ENCODE data around the gene METTL21A. TPM values are rescaled to one million over a fixed set of nuclear protein-coding genes. Genes with fewer than 3 reads are reported as not detected.
A peak's percentile ranks its signal among the peaks of the same experiment; 100 is the strongest.

Gene METTL21A
- total and polyA plus RNA-seq, 2 of the 4 experiments (the other 2 are of a cell fraction), result 5.9 to 11.6 TPM

GRCh38 chr2:207587305-207587704, 37.9 kb downstream of the METTL21A start:
- no peak overlapping the region for H4K91ac ChIP-seq (ENCODE audit: insufficient read depth, low read depth, low read length)
- H4K8ac ChIP-seq (ENCODE audit: low read depth in 2 of 2, low read length in 2 of 2), result no peak overlapping the region
- peaks cover 2 to 14% of the 10 kb centered on the region in 2 experiments for H3K79me1 ChIP-seq (ENCODE audit: low read depth in 1 of 2, low read length in 2 of 2)
- no peak overlapping the region for H2AFZ ChIP-seq (replicated peaks; ENCODE audit: low read length, poor library complexity)
- H3K27me3 ChIP-seq (ENCODE audit: control insufficient read depth, insufficient read depth, low read length), result no peaks in the 10 kb centered on the region
- no peak overlapping the region for H3K4ac ChIP-seq (ENCODE audit: low read depth, low read length)
- H3K4me2 ChIP-seq (ENCODE audit: low read depth, low read length), result no peak overlapping the region
- H2BK120ac ChIP-seq (ENCODE audit: low read depth, low read length), result no peak overlapping the region
- DNase-seq, result no peak
- no peak overlapping the region for H2BK15ac ChIP-seq (ENCODE audit: low read depth, low read length)
- dilution Hi-C loops (cut with HindIII; ENCODE audit: low sequenced_read_pairs, unreplicated experiment), result no loop called here
- no peak overlapping the region for H2AK5ac ChIP-seq (ENCODE audit: low read depth, low read length)
- H3K4me3 ChIP-seq (ENCODE audit: insufficient read depth, low read depth, low read length), result no peak overlapping the region
- H3K18ac ChIP-seq (ENCODE audit: low read depth, low read length), result no peak overlapping the region
- H2BK20ac ChIP-seq (ENCODE audit: low read depth, low read length), result no peak overlapping the region
- ChIA-PET POLR2A (ENCODE audit: unreplicated experiment) (no interaction called here), CTCF (no interaction called here)
- in situ Hi-C loops (cut with MboI; ENCODE audit: low sequenced_read_pairs), result no loop called here
- peaks cover 16% of the 10 kb centered on the region for H3K36me3 ChIP-seq (ENCODE audit: control insufficient read depth, insufficient read depth, low read length)
- H3K9me1 ChIP-seq (ENCODE audit: insufficient read depth, low read length), result no peaks in the 10 kb centered on the region
- H3K56ac ChIP-seq (ENCODE audit: extremely low read depth, insufficient read depth, low read length), result no peak overlapping the region
- H4K5ac ChIP-seq (ENCODE audit: low read depth, low read length), result no peak overlapping the region
- no peak overlapping the region for H3K9ac ChIP-seq (ENCODE audit: low read depth, low read length)
- H2AK9ac ChIP-seq (replicated peaks; ENCODE audit: low read depth, low read length, poor library complexity), result no peak overlapping the region
- H4K20me1 ChIP-seq (ENCODE audit: insufficient read depth, low read length), result no peaks in the 10 kb centered on the region
- WGBS, 2 experiments (ENCODE audit: extremely low coverage in 2 of 2, insufficient read length in 1 of 2), result no CpG with 5 or more reads among the region's 7 CpGs
- H3K9me3 ChIP-seq (ENCODE audit: control insufficient read depth, insufficient read depth, low read length), result peaks cover 4% of the 10 kb centered on the region; the same call in 1 of the 2 replicates
- no peak overlapping the region for H3K14ac ChIP-seq (replicated peaks; ENCODE audit: low read depth, low read length)
- TF ChIP-seq RFX5 (IDR thresholded peaks at IDR 0.05; ENCODE audit: low read depth, low read length) (no peak), CEBPB (IDR thresholded peaks at IDR 0.05; ENCODE audit: low read depth, low read length) (peak; percentile 60), ELK1 (IDR thresholded peaks at IDR 0.05; ENCODE audit: borderline replicate concordance, low read depth, low read length) (no peak), FOS (IDR thresholded peaks at IDR 0.05; ENCODE audit: low read depth, low read length) (no peak)
- intact Hi-C loops (cut with micrococcal nuclease), result no loop called here
- ATAC-seq (ENCODE audit: low read depth), result no peak
- BruUV-seq (replicated peaks), result no TSS peak
- no peak overlapping the region for H3K23ac ChIP-seq (ENCODE audit: low read depth, low read length)
- no peaks in the 10 kb centered on the region for H3K4me1 ChIP-seq (ENCODE audit: control insufficient read depth, insufficient read depth, low read length)
- no peak overlapping the region for H2BK5ac ChIP-seq (ENCODE audit: low read depth, low read length, poor library complexity, severe bottlenecking)
- H3K27ac ChIP-seq (ENCODE audit: insufficient read depth, low read length), result no peak overlapping the region
